ENCODE data around the gene MAGEA6. TPM values are rescaled to one million over a fixed set of nuclear protein-coding genes. Genes with fewer than 3 reads are reported as not detected.

The MAGEA6 gene
- polyA plus RNA-seq, 3 donors, result not detected

DNA sequence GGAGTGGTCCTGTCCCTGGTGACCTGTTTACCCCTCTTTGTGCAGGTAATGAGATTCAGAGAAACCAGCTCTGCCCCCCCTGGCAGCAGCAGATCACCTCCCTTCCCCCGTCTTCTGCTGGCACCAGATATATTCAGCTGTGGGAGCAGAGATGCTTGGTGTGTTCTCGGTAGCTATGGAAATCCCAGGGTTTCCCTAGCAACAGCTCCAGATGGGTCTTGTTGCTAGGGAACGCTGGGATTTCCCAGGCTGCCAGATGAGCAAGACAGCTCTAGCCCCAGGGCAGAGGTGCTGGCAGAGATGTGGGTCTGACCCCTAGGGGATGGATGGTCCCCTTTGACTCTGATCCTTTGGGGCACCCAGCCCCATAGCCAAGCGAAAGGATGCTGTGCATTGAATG is 40.9 kb upstream of the MAGEA6 start:
- no peak overlapping the region for H3K9ac ChIP-seq (ENCODE audit: insufficient read depth, low read length, poor library complexity, severe bottlenecking)
- H3K4me3 ChIP-seq (replicated peaks in 1 of 3; ENCODE audit: low read depth in 2 of 3, low read length in 3 of 3), result no peak overlapping the region
- H3K27me3 ChIP-seq (ENCODE audit: control insufficient read depth in 2 of 2, insufficient read depth in 2 of 2, low read length in 2 of 2), result no peaks in the 10 kb centered on the region
- no peak overlapping the region for H2AFZ ChIP-seq (ENCODE audit: insufficient read depth, low read depth, low read length, poor library complexity, severe bottlenecking)
- no peak overlapping the region for H3K27ac ChIP-seq (ENCODE audit: low read depth in 1 of 2, low read length in 2 of 2)
- H3K4me1 Mint-ChIP-seq, result no peaks in the 10 kb centered on the region
- no peaks in the 10 kb centered on the region for H3K4me1 ChIP-seq (ENCODE audit: control insufficient read depth in 1 of 2, insufficient read depth in 2 of 2, low read length in 2 of 2)
- peaks cover 7 to 16% (median 8%) of the 10 kb centered on the region in 3 donors for H3K27me3 Mint-ChIP-seq (ENCODE audit: low read depth in 3 of 3)
- no peaks in the 10 kb centered on the region for H3K79me2 ChIP-seq (ENCODE audit: insufficient read depth, low read length)
- no peak overlapping the region for H3K4me3 Mint-ChIP-seq
- H3K27ac Mint-ChIP-seq, result no peak overlapping the region
- DNase-seq, result no peak
- H3K9me3 Mint-ChIP-seq, result peaks cover 0 to 2% (median 0%) of the 10 kb centered on the region in 7 donors
- no peaks in the 10 kb centered on the region for H3K36me3 Mint-ChIP-seq
- intact Hi-C loops (cut with micrococcal nuclease), result no loop called here
- H3K4me2 ChIP-seq (replicated peaks; ENCODE audit: extremely low read depth, low read length, poor library complexity, severe bottlenecking), result no peak overlapping the region
- no peaks in the 10 kb centered on the region for H3K9me3 ChIP-seq (replicated peaks in 1 of 2; ENCODE audit: control insufficient read depth in 1 of 2, insufficient read depth in 1 of 2, low read length in 2 of 2)
- TF ChIP-seq, protein P1, sequence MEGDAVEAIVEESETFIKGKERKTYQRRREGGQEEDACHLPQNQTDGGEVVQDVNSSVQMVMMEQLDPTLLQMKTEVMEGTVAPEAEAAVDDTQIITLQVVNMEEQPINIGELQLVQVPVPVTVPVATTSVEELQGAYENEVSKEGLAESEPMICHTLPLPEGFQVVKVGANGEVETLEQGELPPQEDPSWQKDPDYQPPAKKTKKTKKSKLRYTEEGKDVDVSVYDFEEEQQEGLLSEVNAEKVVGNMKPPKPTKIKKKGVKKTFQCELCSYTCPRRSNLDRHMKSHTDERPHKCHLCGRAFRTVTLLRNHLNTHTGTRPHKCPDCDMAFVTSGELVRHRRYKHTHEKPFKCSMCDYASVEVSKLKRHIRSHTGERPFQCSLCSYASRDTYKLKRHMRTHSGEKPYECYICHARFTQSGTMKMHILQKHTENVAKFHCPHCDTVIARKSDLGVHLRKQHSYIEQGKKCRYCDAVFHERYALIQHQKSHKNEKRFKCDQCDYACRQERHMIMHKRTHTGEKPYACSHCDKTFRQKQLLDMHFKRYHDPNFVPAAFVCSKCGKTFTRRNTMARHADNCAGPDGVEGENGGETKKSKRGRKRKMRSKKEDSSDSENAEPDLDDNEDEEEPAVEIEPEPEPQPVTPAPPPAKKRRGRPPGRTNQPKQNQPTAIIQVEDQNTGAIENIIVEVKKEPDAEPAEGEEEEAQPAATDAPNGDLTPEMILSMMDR (IDR thresholded peaks at IDR 0.05), result no peak
- 40% methylated on average over 1 of the region's 4 CpGs for WGBS (ENCODE audit: insufficient coverage)
- H3K36me3 ChIP-seq (replicated peaks in 1 of 2; ENCODE audit: control insufficient read depth in 1 of 2, insufficient read depth in 2 of 2, low read length in 2 of 2), result no peaks in the 10 kb centered on the region
- H4K20me1 ChIP-seq (ENCODE audit: insufficient read depth, low read length), result no peaks in the 10 kb centered on the region

DNA sequence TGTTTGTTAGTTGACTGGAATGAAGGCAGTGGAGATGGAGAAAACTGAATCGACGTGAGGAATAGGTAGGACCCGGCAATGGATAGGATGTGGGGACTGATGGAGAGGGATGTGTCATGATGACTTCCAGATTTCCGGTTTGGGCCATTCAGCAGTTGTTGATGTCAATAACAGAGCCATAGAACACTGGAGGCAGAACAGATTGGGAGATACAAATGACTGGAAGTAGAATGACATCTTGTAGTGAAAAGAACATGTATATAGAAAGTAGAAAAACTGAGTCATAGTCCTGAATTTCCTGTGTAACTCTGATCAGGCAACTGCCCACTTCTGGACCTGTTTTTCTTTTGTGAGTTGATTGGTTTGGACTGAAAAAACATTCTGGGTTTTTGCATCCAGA is 36.5 kb upstream of the MAGEA6 start:
- 97% methylated on average over 4 of the region's 4 CpGs for WGBS (ENCODE audit: insufficient coverage)
- Histone ChIP-seq H3K4me1 (ENCODE audit: control insufficient read depth in 1 of 2, insufficient read depth in 2 of 2, low read length in 2 of 2) (no peaks in the 10 kb centered on the region), H3K36me3 (replicated peaks in 1 of 2; ENCODE audit: control insufficient read depth in 1 of 2, insufficient read depth in 2 of 2, low read length in 2 of 2) (no peaks in the 10 kb centered on the region), H3K9ac (ENCODE audit: insufficient read depth, low read length, poor library complexity, severe bottlenecking) (no peak overlapping the region), H3K27me3 (ENCODE audit: control insufficient read depth in 2 of 2, insufficient read depth in 2 of 2, low read length in 2 of 2) (peaks cover 0 to 2% of the 10 kb centered on the region in 2 donors), H2AFZ (ENCODE audit: insufficient read depth, low read depth, low read length, poor library complexity, severe bottlenecking) (no peak overlapping the region), H3K4me3 (replicated peaks in 1 of 3; ENCODE audit: low read depth in 2 of 3, low read length in 3 of 3) (no peak overlapping the region), H3K79me2 (ENCODE audit: insufficient read depth, low read length) (no peaks in the 10 kb centered on the region), H3K9me3 (replicated peaks in 1 of 2; ENCODE audit: control insufficient read depth in 1 of 2, insufficient read depth in 1 of 2, low read length in 2 of 2) (no peaks in the 10 kb centered on the region), H3K27ac (ENCODE audit: low read depth in 1 of 2, low read length in 2 of 2) (no peak overlapping the region), H4K20me1 (ENCODE audit: insufficient read depth, low read length) (no peaks in the 10 kb centered on the region), H3K4me2 (replicated peaks; ENCODE audit: extremely low read depth, low read length, poor library complexity, severe bottlenecking) (no peak overlapping the region)
- H3K36me3 Mint-ChIP-seq, result no peaks in the 10 kb centered on the region
- peaks cover 0 to 4% (median 0%) of the 10 kb centered on the region in 7 donors for H3K9me3 Mint-ChIP-seq
- no peak for DNase-seq
- H3K27me3 Mint-ChIP-seq (ENCODE audit: low read depth in 3 of 3), result peaks cover 5 to 21% (median 7%) of the 10 kb centered on the region in 3 donors
- H3K4me3 Mint-ChIP-seq, result no peak overlapping the region
- H3K4me1 Mint-ChIP-seq, result no peaks in the 10 kb centered on the region
- peak overlapping the region in 1 of 7 donors; percentile 69 for H3K27ac Mint-ChIP-seq
- TF ChIP-seq, protein P1 (IDR thresholded peaks at IDR 0.05), result no peak
- intact Hi-C loops (cut with micrococcal nuclease), result no loop called here
